ENCODE measurements around the gene FXYD2.
A peak's percentile ranks its signal among the peaks of the same experiment; 100 is the strongest.
"Not testable (repeated sequence)": the region's sequence is repeated elsewhere in the genome, so short reads cannot be mapped to it uniquely, and the experiment has no call there.

FXYD2 gene

DNA sequence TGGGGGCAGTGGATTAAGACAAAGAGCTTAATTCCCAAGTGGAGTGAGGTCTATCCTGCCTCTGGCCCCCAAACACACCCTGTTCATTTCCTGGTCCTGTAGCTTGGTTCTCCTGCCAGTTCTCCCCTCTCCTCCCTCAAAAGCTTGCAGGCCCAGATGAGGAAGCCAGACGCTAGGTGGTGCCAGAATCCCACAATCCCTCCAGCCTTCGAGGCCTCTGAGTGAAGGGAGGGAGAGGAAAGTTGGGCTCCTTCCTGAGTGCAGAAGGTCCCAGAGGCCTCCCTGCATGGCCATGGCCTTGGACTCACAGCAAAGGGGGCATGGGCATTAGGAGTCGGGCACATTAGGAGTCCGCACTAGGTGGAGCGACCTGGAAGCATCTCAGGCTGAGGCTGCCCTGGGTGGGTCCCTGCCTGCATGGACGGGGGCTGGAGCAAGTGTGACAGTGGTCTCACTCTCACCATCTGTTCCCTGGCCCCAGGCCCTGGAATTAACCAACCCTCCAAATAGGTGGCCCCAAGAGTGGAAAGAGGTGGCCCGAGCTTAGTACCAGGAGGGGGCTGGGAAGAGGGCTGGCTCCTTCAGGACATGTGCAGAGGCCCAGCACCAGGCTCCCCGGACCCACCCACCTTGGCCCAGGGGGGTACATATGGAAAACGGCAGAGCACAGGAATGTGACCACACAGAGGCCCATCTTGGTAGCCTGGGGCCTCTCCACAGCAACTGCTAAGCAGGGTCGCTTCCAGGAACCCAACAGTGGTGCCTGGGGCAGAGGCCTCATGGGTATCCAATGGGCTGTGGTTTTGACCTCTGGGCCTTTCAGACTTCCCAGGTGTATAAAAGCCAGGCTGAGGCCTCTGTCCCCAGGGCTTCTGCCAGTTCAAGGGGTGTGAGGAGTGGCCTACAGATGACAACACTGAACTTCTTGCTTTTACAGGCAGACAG, 5.2 kb downstream of the FXYD2 start:
- peak; percentile 86 for DNase-seq

DNA sequence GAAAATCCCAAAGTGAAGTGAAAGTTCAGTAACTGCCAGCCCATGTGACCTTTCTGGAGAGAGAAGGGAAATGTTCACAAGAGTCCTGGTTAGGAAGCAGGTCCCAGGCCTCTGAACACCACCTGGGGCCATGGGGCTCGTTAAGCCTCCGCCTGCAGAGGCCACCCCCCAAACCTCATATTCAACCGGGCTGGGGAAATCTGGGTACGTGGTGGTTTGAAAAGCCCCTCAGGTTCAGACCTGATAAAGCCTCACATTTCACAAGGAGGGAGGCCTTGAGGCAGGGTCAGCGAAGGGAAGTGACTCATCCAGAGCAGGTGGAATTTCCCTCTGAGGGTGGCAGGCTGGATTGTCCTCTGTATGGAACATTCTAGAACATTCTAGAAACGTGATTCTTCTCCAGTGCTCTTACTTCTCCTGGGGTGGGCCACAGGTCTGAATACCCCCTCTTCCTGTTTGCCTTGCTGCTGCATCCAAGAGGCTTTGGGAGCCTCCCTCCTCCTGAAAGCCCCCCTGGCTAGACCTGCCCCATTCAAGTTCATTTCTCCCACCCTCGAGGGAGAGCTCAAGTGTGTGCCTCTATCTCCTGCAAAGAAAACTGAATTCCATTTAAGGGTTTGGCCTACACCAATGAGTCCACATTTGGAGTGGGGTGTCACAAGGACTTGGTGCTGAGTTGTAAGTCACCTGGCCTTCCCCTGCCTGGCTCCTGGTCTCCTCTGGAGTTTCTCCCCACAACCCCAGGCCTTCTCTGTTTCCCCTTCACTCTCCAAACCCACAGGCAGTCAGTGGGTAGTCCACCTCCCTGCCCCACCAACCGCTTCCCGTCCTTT, 6.3 kb downstream of the FXYD2 start:
- no peak for DNase-seq

GRCh38 chr11:117817368-117818040, 7.0 kb downstream of the FXYD2 start:
- DNase-seq = peak; percentile 91

GRCh38 chr11:117816846-117817367, 7.6 kb downstream of the FXYD2 start:
- DNase-seq = no peak

DNA sequence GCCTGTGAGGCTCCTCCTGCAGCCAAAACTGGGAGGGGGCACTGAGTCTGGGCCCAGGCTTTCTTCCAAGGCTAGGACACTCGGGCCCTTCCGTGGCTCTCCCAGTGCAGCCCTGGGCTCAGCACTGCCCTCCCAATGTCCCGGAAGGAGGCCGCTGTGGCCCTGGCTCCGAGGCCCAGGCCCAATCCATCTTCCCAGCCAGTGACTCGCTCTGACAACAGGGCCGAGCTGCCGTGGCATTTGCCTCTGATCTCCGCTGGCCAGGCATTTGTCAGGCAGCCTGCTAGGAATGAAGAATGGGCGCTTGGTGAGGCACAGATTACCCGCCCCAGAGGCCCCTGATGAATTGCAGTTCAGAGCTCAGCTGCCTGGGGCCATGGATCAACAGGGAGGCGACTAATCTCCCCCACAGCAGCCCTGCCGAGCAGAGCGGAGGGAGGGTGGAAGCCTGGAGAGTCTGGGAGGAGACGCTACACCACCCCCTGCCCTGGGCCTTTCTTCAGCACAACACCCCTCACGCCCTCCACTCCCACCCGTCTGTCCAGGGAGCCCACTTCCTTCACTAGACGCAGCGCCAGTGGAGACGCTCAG, 8.3 kb downstream of the FXYD2 start:
- no peak for DNase-seq

- peak; percentile 71 for DNase-seq
Observed at GRCh38 chr11:117815262-117815803, 9.2 kb downstream of the FXYD2 start.

DNA sequence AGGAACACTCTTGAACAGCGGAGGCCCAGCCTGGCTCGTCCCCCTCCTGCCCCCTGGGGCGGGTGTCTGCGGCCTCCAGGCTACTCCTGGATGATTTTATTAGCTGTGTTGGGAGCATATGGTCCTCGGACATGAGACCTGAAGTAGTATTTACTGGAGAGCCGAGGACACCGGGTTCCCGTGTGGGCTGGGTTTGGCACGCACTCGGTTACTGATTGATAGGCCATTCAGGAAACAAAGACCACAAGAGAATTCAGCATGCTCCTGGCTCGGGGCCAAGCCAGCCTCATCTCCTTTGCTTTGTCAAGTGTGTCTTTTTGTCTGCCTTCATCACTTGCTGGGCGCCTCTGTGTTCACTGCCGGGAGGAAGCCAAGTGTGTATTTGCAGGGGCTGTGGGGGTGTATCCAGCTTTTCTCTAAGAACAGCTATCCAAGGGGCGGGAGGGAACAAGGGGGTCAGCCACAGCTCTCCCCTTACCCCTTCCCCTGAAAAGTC, 9.7 kb downstream of the FXYD2 start:
- DNase-seq = peak; percentile 61

GRCh38 chr11:117814204-117814765, 10.3 kb downstream of the FXYD2 start:
- DNase-seq = no peak

- not testable (repeated sequence) for DNase-seq
Observed at GRCh38 chr11:117810056-117810451, 14.5 kb downstream of the FXYD2 start.

GRCh38 chr11:117809236-117810055, 15.1 kb downstream of the FXYD2 start:
- DNase-seq = no peak

DNA sequence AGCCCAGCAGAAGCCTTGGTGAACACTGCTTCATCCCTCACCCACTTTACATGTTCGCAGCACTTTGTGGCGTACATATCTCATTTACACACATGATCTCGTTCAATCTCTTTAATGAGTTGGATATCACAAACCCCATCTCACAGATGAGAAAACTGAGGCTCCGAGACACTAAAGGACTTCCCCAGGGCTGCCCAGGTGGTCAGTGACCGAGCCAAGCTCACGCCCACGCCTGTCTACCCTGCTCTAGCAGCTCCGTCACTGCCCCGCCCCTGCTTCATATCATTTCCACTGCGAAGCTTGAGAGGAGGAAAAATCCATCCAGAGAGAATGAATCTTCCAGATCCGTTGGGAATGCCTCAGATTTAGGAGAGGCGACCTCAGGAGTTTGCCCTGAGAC, 15.8 kb downstream of the FXYD2 start:
- no peak for DNase-seq

DNA sequence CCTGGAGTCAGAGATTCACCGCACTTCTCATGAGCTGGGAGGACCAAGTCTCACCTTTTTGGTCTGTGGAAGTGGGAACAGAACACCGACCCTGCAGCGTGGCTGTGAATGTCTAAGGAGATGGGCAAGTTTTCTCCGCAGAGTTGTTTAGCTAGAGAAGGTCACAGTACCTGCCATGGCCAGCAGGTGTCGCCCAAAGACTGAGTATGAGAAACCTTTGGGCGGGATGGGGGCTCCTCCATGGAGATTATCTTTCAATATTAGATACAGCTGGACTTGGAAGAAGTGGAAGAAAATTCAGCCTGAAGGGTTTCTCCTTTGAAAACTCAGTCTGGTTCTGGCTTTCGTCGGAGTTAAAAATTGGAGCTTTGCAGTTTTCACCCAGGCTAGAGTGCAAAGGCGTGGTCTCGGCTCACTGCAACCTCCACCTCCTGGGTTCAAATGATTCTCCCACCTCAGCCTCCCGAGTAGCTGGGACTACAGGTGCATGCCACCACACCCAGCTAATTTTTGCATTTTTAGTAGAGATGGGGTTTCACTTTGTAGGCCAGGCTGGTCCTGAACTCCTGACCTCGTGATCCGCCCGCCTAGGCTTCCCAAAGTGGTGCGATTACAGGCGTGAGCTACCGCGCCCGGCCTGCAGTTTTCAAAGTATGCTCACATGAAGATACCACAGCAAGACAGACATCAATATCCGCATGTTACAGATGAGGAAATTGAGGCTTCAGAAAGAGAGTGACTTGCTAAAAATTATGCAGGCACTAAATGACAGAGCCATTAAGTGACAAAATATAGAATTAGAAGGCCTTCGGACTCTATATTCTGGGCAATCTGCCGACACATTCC, 16.8 kb downstream of the FXYD2 start:
- peak; percentile 87 for DNase-seq

DNA sequence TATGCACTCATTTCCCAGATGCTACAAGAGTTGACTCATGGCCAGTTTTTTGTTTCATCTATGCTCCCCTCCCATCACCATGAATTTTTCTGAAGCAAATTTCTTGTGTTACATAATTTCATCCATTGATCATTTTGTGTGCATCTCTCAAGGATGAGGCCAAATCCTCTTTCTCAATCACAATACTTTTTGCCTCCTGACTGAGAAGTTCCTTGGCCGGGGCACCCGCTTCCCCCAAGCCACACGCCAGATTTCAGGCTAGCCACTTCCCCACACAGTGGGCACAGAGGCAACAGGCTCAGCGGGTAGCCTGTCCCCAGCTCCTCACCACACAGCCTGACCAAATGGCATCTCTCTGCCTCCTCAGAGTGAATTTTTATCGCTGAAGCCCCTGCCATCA, 17.7 kb downstream of the FXYD2 start:
- DNase-seq = no peak

DNA sequence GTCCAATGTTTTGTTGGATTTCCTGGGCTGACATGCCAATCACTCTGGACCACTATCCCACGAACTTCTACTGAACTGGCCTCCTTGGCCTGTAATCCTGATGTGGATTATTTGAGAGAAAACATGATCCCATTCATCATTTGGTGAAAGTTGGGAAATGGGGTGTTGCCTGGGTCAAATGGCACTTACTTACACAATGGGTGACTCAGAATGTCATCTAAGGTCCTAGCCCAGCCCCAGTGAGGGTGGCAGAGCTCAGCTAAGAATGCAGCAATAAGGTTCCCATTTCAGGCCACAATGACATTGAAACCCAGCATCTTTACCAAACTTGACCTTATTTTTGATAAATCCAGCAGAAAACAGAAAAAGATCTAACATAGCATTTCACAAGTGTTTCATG, 19.5 kb downstream of the FXYD2 start:
- DNase-seq = no peak

- no peak for DNase-seq
Observed at GRCh38 chr11:117803896-117804295, 20.6 kb downstream of the FXYD2 start.

- DNase-seq = no peak
Observed at GRCh38 chr11:117799634-117800033, 24.9 kb downstream of the FXYD2 start.

DNA sequence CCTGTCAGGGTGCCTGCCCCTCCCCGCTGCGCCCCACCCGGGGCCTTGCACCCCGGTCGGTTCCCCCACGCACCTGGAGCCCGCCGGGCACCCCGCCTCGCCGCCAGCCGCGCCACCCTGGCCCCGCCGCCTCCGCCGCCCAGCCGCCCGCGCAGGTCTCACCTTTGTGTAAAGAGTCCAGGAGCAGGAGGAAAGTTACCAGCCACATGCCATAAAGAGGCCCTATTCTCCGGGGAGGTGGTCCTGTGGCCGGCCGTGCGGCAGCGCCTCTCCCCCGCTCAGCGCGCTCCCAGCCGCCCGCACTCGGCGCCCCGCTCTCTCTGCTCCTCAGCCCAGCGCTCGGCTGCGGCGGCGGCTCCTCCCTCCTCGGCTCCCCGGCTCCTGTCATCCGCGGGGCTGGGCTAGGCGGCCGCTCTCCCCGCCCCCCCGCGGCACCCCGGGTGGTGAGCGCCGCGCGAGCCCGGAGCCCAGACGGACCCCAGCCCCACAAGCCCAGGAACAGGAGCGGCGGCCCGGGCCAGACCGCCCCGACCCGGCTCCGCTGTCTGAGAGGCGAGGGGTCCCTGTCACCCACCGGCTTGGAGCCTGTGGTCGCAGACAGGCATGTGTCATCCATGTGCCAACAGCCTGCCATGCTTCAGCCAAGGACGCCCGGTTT, 27.5 kb downstream of the FXYD2 start, which contains the start of gene DSCAML1:
TSS of gene DSCAML1 (minus strand) at position 345 of the 658 bp plus-strand sequence. CDS start at position 208, 137 bp downstream.
- DNase-seq = no peak

- DNase-seq = no peak
Observed at GRCh38 chr11:117796456-117796871, 28.1 kb downstream of the FXYD2 start.
